ENCODE data around the gene XXYLT1.

DNA sequence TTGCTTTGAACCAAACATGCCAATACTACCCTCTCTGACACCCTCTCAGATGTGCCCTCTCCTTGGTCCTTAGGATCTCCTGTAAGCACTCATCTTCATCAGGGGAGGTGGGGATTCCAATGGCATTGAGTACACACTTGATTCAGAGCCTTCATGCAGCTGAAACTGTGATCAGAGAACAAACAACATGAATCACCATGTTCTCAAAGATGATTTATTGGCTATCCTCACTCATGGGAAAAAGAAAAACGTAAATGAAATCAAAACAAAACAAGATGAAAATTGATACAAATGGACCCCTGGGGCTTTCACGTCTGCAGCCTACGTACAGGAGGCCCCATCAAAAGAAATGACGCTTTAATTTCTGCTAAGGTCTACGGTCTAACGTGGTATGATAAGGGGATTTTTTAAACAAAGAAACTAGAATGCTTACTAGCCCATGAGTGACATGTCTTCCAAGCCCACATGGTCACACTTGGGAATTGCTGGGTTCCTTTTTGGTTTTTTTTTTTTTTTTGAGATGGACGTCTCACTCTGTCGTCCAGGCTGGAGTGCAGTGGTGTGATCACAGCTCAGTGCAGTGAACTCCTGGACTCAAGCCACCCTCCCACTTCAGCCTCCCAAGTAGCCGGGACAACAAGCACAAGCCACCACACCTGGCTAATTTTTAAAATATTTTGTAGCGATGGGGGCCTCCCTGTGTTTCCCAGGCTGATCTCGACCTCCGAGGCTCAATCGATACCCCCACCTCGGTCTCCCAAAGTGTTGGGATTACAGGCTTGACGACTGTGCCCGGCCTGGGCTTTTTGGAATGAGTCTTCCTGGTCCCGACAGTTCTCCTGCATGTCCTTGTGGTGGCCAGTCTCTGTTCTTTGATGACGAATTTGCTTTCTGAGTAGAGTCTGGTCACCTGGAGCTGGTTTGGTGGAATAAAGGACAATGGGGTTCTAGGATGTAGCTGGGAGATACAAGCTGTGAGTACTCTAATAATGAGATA, 202.6 kb downstream of the XXYLT1 start:
- TF ChIP-seq, protein P1, sequence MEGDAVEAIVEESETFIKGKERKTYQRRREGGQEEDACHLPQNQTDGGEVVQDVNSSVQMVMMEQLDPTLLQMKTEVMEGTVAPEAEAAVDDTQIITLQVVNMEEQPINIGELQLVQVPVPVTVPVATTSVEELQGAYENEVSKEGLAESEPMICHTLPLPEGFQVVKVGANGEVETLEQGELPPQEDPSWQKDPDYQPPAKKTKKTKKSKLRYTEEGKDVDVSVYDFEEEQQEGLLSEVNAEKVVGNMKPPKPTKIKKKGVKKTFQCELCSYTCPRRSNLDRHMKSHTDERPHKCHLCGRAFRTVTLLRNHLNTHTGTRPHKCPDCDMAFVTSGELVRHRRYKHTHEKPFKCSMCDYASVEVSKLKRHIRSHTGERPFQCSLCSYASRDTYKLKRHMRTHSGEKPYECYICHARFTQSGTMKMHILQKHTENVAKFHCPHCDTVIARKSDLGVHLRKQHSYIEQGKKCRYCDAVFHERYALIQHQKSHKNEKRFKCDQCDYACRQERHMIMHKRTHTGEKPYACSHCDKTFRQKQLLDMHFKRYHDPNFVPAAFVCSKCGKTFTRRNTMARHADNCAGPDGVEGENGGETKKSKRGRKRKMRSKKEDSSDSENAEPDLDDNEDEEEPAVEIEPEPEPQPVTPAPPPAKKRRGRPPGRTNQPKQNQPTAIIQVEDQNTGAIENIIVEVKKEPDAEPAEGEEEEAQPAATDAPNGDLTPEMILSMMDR (IDR thresholded peaks at IDR 0.05) = no peak
- no peak for TF ChIP-seq POLR2A (IDR thresholded peaks at IDR 0.05)
